GM12892 (cell line): ENCODE results near the gene OMG.

Source experiments
- POLR2A ChIP-seq: IDR thresholded peaks from 2 replicates; pipeline ENCODE4 v1.6.1; 2011; ENCODE audit warnings: low read depth, low read length, control low read depth
- POLR2AphosphoS5 ChIP-seq: IDR thresholded peaks from 2 replicates; pipeline ENCODE4 v1.6.1; 2011; ENCODE audit warnings: low read depth, low read length, control low read depth
- TAF1 ChIP-seq: IDR thresholded peaks from 2 replicates; pipeline ENCODE4 v1.6.1; 2011; ENCODE audit warnings: low read depth, mild to moderate bottlenecking, control low read depth, low read length, borderline replicate concordance

GRCh38 chr17:31249835-31250141 is 47.3 kb downstream of the OMG start:
- TF ChIP-seq POLR2AphosphoS5, result no peak
- TF ChIP-seq POLR2A, result no peak
- no peak for TF ChIP-seq TAF1
